Measurements from ENCODE around the gene IL22RA1.

GRCh38 chr1:24125456-24125855 lies 17.5 kb downstream of the IL22RA1 start:
- TF ChIP-seq, protein P1, sequence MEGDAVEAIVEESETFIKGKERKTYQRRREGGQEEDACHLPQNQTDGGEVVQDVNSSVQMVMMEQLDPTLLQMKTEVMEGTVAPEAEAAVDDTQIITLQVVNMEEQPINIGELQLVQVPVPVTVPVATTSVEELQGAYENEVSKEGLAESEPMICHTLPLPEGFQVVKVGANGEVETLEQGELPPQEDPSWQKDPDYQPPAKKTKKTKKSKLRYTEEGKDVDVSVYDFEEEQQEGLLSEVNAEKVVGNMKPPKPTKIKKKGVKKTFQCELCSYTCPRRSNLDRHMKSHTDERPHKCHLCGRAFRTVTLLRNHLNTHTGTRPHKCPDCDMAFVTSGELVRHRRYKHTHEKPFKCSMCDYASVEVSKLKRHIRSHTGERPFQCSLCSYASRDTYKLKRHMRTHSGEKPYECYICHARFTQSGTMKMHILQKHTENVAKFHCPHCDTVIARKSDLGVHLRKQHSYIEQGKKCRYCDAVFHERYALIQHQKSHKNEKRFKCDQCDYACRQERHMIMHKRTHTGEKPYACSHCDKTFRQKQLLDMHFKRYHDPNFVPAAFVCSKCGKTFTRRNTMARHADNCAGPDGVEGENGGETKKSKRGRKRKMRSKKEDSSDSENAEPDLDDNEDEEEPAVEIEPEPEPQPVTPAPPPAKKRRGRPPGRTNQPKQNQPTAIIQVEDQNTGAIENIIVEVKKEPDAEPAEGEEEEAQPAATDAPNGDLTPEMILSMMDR (conservative IDR thresholded peaks at IDR 0.05 in 1 of 2, IDR thresholded peaks at IDR 0.05 in 1 of 2; ENCODE audit: extremely low read depth in 1 of 2, insufficient read depth in 1 of 2, low read depth in 1 of 2, low read length in 2 of 2) = no peak
- no peak for TF ChIP-seq EZH2 (IDR thresholded peaks at IDR 0.05; ENCODE audit: borderline replicate concordance, low read length)

Data from mammary epithelial cell (primary cell).